Measurements from ENCODE around the gene RNASEH2B.

GRCh38 chr13:51001335-51001734 lies 91.7 kb downstream of the RNASEH2B start:
- no peak for TF ChIP-seq CTCF (IDR thresholded peaks at IDR 0.05)
- TF ChIP-seq POLR2A (IDR thresholded peaks at IDR 0.05), result no peak

All from adrenal gland (tissue), 5 donors.